Measurements from ENCODE around the gene CCNK. TPM values are rescaled to one million over a fixed set of nuclear protein-coding genes. Genes with fewer than 3 reads are reported as not detected.

The CCNK gene
- total and polyA plus RNA-seq, 2 donors = 18.6 to 74.9 TPM

GRCh38 chr14:99503848-99504453 is 22.7 kb downstream of the CCNK start:
- no peak overlapping the region for H3K27ac ChIP-seq (ENCODE audit: low read depth)
- DNase-seq (ENCODE audit: extremely low spot score) = no peak
- H3K4me3 ChIP-seq (ENCODE audit: low read depth, low read length) = no peak overlapping the region
- peaks cover 3% of the 10 kb centered on the region for H3K36me3 ChIP-seq (ENCODE audit: insufficient read depth)
- H3K4me1 ChIP-seq (ENCODE audit: insufficient read depth) = no peaks in the 10 kb centered on the region
- 93% methylated on average over 4 of the region's 4 CpGs for WGBS

- DNase-seq (ENCODE audit: extremely low spot score) = no peak
- Histone ChIP-seq H3K36me3 (ENCODE audit: insufficient read depth) (peaks cover 3% of the 10 kb centered on the region), H3K4me3 (ENCODE audit: low read depth, low read length) (no peak overlapping the region), H3K4me1 (ENCODE audit: insufficient read depth) (no peaks in the 10 kb centered on the region), H3K27ac (ENCODE audit: low read depth) (no peak overlapping the region)
- 90% methylated on average over 5 of the region's 5 CpGs for WGBS
These were observed 23.9 kb downstream of the CCNK start for GRCh38 chr14:99505089-99505488.

- no peak overlapping the region for H3K4me3 ChIP-seq (ENCODE audit: low read depth, low read length)
- 92% methylated on average over 6 of the region's 6 CpGs for WGBS
- no peak overlapping the region for H3K27ac ChIP-seq (ENCODE audit: low read depth)
- H3K36me3 ChIP-seq (ENCODE audit: insufficient read depth) = peaks cover 3% of the 10 kb centered on the region
- DNase-seq (ENCODE audit: extremely low spot score) = no peak
- H3K4me1 ChIP-seq (ENCODE audit: insufficient read depth) = no peaks in the 10 kb centered on the region
These were observed 25.1 kb downstream of the CCNK start for GRCh38 chr14:99506276-99506675.

- H3K36me3 ChIP-seq (ENCODE audit: insufficient read depth) = no peaks in the 10 kb centered on the region
- no peak for DNase-seq (ENCODE audit: extremely low spot score)
- H3K27ac ChIP-seq (ENCODE audit: low read depth) = no peak overlapping the region
- no peak overlapping the region for H3K4me3 ChIP-seq (ENCODE audit: low read depth, low read length)
- WGBS = 91% methylated on average over 13 of the region's 13 CpGs
- H3K4me1 ChIP-seq (ENCODE audit: insufficient read depth) = no peaks in the 10 kb centered on the region
These were observed 26.8 kb downstream of the CCNK start for GRCh38 chr14:99507860-99508640.

GRCh38 chr14:99508896-99509629 is 27.9 kb downstream of the CCNK start:
- Histone ChIP-seq H3K4me1 (ENCODE audit: insufficient read depth) (no peaks in the 10 kb centered on the region), H3K4me3 (ENCODE audit: low read depth, low read length) (no peak overlapping the region), H3K36me3 (ENCODE audit: insufficient read depth) (no peaks in the 10 kb centered on the region), H3K27ac (ENCODE audit: low read depth) (no peak overlapping the region)
- DNase-seq (ENCODE audit: extremely low spot score) = no peak
- 79% methylated on average over 23 of the region's 23 CpGs for WGBS

- no peaks in the 10 kb centered on the region for H3K36me3 ChIP-seq (ENCODE audit: insufficient read depth)
- H3K27ac ChIP-seq (ENCODE audit: low read depth) = no peak overlapping the region
- H3K4me1 ChIP-seq (ENCODE audit: insufficient read depth) = no peaks in the 10 kb centered on the region
- DNase-seq (ENCODE audit: extremely low spot score) = no peak
- no peak overlapping the region for H3K4me3 ChIP-seq (ENCODE audit: low read depth, low read length)
- WGBS = 89% methylated on average over 27 of the region's 27 CpGs
These were observed 28.8 kb downstream of the CCNK start for GRCh38 chr14:99509871-99510555.

- H3K36me3 ChIP-seq (ENCODE audit: insufficient read depth) = no peaks in the 10 kb centered on the region
- H3K4me3 ChIP-seq (ENCODE audit: low read depth, low read length) = no peak overlapping the region
- 61% methylated on average over 15 of the region's 15 CpGs for WGBS
- no peaks in the 10 kb centered on the region for H3K4me1 ChIP-seq (ENCODE audit: insufficient read depth)
- H3K27ac ChIP-seq (ENCODE audit: low read depth) = no peak overlapping the region
- DNase-seq (ENCODE audit: extremely low spot score) = no peak
These were observed 29.4 kb downstream of the CCNK start for GRCh38 chr14:99510556-99511139.

- H3K27ac ChIP-seq (ENCODE audit: low read depth) = no peak overlapping the region
- WGBS = 56% methylated on average over 12 of the region's 12 CpGs
- DNase-seq (ENCODE audit: extremely low spot score) = no peak
- no peak overlapping the region for H3K4me3 ChIP-seq (ENCODE audit: low read depth, low read length)
- no peaks in the 10 kb centered on the region for H3K4me1 ChIP-seq (ENCODE audit: insufficient read depth)
- no peaks in the 10 kb centered on the region for H3K36me3 ChIP-seq (ENCODE audit: insufficient read depth)
These were observed 30.4 kb downstream of the CCNK start for GRCh38 chr14:99511421-99512109.

GRCh38 chr14:99512110-99512449 is 30.9 kb downstream of the CCNK start:
- H3K27ac ChIP-seq (ENCODE audit: low read depth) = no peak overlapping the region
- no peak for DNase-seq (ENCODE audit: extremely low spot score)
- no peaks in the 10 kb centered on the region for H3K36me3 ChIP-seq (ENCODE audit: insufficient read depth)
- H3K4me1 ChIP-seq (ENCODE audit: insufficient read depth) = no peaks in the 10 kb centered on the region
- H3K4me3 ChIP-seq (ENCODE audit: low read depth, low read length) = no peak overlapping the region
- WGBS = 69% methylated on average over 10 of the region's 10 CpGs

GRCh38 chr14:99512571-99513182 is 31.5 kb downstream of the CCNK start:
- WGBS = 88% methylated on average over 16 of the region's 16 CpGs
- no peaks in the 10 kb centered on the region for H3K36me3 ChIP-seq (ENCODE audit: insufficient read depth)
- no peaks in the 10 kb centered on the region for H3K4me1 ChIP-seq (ENCODE audit: insufficient read depth)
- H3K4me3 ChIP-seq (ENCODE audit: low read depth, low read length) = no peak overlapping the region
- DNase-seq (ENCODE audit: extremely low spot score) = no peak
- no peak overlapping the region for H3K27ac ChIP-seq (ENCODE audit: low read depth)

- WGBS = 89% methylated on average over 15 of the region's 15 CpGs
- Histone ChIP-seq H3K36me3 (ENCODE audit: insufficient read depth) (no peaks in the 10 kb centered on the region), H3K4me1 (ENCODE audit: insufficient read depth) (no peaks in the 10 kb centered on the region), H3K27ac (ENCODE audit: low read depth) (no peak overlapping the region), H3K4me3 (ENCODE audit: low read depth, low read length) (no peak overlapping the region)
- DNase-seq (ENCODE audit: extremely low spot score) = no peak
These were observed 32.0 kb downstream of the CCNK start for GRCh38 chr14:99513183-99513694.

- WGBS = 76% methylated on average over 13 of the region's 13 CpGs
- no peak for DNase-seq (ENCODE audit: extremely low spot score)
- no peaks in the 10 kb centered on the region for H3K4me1 ChIP-seq (ENCODE audit: insufficient read depth)
- no peaks in the 10 kb centered on the region for H3K36me3 ChIP-seq (ENCODE audit: insufficient read depth)
- H3K27ac ChIP-seq (ENCODE audit: low read depth) = no peak overlapping the region
- no peak overlapping the region for H3K4me3 ChIP-seq (ENCODE audit: low read depth, low read length)
These were observed 32.8 kb downstream of the CCNK start for GRCh38 chr14:99513946-99514551.
